ENCODE data around the gene PTPRM.

PTPRM gene

GRCh38 chr18:7870266-7870665, 303.1 kb downstream of the PTPRM start:
- FAIRE-seq = no peak

DNA sequence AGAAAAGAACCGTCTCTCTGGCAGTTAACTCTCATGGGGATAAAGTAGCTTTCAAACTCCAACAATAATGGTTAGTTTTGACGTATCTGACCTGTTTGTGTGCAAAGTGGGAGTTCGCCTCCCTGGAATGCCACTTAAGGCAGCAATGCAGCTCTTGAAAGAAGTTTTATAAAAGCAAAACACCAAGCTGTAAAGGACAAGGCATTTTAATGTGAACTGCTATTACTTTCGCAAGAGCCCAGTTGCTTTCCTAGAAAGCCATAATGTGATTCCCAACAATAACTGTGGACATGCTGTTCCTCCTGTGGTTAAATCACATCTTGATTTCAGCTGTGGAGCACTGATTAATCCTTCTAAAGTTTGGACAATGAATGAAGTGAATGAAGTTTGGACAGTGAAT, 303.7 kb downstream of the PTPRM start:
- FAIRE-seq = no peak

GRCh38 chr18:7871560-7872456, 304.7 kb downstream of the PTPRM start:
- no peak for FAIRE-seq

DNA sequence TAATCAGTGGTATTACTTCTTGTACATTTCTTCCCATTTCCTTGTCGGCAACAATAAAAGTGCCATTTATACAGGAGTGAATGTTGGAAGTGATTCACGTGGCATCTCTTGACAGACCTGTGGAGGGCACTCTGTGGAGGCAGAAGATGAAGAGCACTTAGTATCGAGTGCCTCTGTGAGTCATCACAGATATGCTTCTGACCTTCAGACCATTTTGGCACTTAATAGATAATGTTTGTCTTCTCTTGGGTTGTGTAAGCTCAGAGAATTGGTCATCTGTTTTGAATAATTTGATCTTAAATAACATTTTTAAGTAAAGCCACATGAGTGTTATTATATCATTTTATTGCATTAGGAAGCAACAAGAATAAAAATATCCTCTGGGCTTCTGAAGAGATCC, 305.5 kb downstream of the PTPRM start:
- no peak for FAIRE-seq

DNA sequence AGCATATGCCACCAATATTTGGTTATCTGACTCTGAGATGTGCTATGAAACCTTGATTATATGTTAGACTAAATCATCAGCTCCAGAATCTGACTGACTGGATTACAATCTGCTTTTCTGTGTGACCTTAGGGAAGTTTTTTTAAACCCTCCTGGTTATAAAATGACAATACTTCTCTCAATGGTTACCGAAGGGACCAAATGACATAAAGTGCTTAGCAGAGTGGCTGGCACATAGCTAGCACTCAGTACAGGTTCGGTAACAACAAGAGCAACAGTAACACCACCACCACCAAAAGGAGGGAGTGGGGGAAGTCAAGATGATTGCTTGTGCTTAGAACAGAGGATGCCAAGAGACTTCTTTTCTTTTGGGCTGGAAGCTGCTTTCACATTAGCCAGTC, 306.2 kb downstream of the PTPRM start:
- FAIRE-seq = no peak

GRCh38 chr18:7876354-7877104, 309.4 kb downstream of the PTPRM start:
- no peak for FAIRE-seq

DNA sequence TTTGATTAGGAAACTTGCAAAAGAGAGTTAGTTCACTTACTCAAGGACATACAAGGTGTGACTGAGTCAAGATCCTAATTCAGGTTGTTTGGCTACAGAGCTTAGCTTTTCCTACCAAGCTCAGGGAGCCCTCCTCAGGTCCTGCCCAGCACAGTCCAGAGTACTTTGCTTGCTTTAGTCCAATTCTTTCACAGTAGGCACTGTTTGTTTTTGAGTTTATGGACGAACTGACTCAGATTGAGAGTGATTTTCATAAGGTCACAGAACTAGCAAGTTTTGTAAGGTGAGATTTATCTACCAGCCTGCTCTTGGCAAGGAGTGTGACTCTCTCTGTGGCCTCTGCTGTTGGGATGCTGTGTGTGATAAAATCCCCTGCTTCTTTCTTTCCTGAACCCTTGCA, 310.5 kb downstream of the PTPRM start:
- FAIRE-seq = no peak

DNA sequence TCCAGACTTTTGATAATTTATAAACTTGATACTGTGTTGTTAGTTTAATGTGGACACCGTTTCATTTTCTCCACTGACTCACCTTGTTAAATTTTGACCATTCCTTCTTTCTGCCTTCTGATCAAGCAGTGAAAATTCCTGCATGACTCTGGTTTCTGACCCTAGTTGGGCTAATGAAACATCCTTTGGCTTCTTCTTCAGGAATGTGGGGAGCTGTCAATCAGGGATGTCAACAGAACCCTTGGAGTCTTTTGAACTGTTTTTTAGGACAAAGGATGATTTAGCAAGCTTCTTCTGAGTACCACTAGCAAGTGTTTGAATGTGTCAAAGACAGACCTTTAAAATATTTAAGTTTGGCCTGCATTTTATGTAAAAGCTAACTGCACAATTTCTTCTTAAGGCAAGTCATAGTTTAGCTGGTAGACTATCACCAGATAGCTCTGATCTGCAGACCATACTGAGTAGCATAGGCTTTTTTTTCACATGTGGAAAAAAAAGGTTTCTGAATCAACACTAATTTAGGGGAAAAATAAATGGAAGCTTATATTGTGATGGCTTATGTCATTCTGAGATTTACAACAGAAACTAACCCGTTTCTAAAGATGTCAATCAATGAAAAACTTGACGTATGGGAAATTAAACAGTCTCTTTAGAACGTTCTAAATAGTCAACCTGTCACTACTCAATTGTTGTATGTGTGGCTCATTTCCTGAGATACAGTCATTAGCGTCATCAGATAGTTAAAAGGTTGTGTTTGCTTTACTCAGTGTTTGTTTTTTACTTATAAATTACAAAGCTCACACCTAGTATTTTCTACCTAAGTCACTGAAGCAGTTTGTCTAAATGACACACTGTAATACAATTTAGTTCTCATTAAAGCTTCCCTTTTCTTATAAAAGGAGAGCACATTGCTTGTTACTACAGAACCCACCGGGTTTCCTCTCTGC, 311.4 kb downstream of the PTPRM start:
- FAIRE-seq = no peak

GRCh38 chr18:7879717-7880116, 312.6 kb downstream of the PTPRM start:
- FAIRE-seq = no peak

GRCh38 chr18:7885865-7886264, 318.7 kb downstream of the PTPRM start:
- FAIRE-seq = no peak

DNA sequence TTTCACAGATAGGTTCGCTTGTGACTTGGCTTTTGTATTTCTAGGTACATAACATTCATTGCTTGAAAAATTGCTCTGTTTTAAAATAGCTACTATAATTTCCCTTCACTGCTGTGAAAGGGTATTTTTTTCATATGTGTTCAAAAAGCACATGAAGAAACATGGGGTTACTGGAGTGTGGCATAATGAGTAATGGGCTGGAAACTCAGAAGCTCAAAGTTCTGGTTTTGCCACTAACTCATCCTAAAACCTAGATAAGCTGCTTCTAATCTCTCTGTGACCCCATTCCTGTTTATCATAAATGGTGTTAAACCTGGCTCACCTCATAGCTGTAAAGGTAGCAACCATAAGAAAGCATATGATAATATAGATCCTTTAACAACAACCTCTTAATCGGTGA, 319.3 kb downstream of the PTPRM start:
- no peak for FAIRE-seq

- no peak for FAIRE-seq
These were observed 322.4 kb downstream of the PTPRM start for GRCh38 chr18:7889515-7889914.

DNA sequence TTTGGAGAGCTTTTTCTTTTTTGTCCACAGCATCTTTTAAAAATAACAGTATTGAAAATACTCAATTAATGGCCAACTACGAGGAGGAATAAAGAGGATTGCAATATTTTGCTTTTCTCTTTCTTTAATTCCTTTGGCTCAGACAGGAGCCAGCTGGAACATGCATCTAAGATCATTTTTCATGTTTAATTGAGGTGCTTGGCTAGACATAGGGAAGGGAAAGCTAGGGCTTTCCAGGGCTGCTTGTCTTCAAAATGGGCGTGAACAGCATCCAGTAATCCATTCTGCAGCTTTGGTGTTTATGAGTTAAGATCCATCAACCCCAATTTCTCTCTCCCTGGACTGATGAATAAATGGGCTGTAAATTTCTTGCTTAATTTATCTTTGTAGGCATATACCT, 323.0 kb downstream of the PTPRM start:
- FAIRE-seq = no peak

GRCh38 chr18:7892556-7892955, 325.4 kb downstream of the PTPRM start:
- no peak for FAIRE-seq

DNA sequence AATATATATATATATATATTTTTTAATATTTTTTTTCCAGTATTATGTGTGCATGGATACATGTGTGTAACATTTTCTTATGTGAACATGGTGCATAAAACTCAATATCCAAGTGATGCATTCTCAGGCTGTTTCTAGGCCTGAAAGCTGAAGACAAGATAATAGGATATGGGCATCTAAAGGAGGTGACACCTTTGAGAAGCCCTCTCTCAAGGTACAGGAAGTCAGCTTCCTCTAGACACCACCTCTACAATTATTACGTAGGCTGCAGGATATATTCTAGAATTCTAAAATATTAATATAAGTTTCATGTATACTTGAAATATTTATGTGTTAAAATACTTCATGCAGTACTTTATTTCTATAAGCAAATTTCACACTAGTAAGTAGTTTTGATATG, 327.5 kb downstream of the PTPRM start:
- no peak for FAIRE-seq

DNA sequence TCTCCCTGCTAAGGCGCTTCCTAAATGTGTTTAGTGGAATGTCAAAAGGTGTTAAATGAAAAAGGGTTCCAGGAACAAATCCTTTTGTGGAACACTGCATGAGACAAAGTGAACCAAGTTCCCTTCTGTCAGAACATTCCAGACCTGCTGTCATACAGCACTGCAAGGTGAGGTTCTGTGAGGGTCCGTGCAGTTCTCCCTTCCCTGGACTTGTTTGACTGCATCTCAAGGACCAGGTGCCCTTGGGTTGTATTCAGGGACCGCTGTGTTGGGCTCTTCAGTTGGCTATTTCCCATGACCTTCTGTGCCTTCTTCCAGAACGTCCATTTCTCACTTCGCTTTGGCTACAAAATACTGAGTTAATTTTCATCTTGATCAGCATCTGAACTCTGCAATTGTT, 328.2 kb downstream of the PTPRM start:
- no peak for FAIRE-seq

DNA sequence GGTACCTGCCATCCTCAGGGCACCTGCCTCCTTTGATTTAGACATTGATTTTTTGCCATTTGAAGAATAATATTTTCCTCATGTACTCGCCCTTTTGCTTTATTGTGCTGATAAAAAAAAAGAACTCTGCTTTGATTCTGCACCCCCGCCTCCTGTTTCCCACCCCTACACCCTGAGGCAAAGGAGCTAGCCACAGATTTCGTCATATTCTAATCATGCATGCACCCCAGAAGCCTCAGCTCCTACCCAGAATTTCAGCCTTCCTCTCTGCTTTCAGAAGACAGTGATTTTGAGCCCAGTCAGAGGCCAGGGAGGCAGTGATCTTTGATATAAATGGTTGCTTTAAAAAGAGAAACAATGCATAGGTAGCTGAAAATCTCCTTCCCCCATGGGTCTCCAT, 329.0 kb downstream of the PTPRM start:
- no peak for FAIRE-seq

GRCh38 chr18:7896805-7897518, 329.8 kb downstream of the PTPRM start:
- FAIRE-seq = no peak

- FAIRE-seq = no peak
These were observed 331.1 kb downstream of the PTPRM start for GRCh38 chr18:7898181-7898580.

GRCh38 chr18:7899078-7899477, 332.0 kb downstream of the PTPRM start:
- FAIRE-seq = no peak

- no peak for FAIRE-seq
These were observed 333.0 kb downstream of the PTPRM start for GRCh38 chr18:7900091-7900490.

GRCh38 chr18:7901657-7902056, 334.5 kb downstream of the PTPRM start:
- FAIRE-seq = no peak
